GM19043 (cell line): ENCODE results near the gene TRPM5.

Source experiments
- ATAC-seq: cut with Tn5 transposase; IDR thresholded peaks from one replicate; pipeline ENCODE4 v1.9.1; 2021; ENCODE audit warnings: low read depth; ENCODE audit not compliant: unreplicated experiment

Gene TRPM5

DNA sequence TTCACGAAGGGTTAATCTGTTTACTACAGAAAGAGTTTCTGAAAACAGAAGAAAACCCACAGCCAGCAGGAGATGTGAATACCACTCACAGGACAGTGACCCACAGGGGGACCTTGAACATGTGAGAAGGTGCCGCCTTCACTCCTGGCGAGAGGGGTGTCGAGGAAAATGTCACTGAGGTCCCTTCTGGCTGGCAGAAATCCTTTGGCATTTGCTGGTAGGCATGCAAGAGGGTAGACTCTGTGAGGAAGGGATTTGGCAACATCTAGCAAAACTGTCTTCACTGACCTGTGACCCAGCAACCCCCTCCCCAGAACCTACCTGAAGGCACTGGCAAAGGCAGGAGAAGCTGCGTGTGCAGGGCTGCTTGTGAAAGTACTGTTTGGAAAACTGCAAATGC, 9.1 kb upstream of the TRPM5 start:
- no peak for ATAC-seq

DNA sequence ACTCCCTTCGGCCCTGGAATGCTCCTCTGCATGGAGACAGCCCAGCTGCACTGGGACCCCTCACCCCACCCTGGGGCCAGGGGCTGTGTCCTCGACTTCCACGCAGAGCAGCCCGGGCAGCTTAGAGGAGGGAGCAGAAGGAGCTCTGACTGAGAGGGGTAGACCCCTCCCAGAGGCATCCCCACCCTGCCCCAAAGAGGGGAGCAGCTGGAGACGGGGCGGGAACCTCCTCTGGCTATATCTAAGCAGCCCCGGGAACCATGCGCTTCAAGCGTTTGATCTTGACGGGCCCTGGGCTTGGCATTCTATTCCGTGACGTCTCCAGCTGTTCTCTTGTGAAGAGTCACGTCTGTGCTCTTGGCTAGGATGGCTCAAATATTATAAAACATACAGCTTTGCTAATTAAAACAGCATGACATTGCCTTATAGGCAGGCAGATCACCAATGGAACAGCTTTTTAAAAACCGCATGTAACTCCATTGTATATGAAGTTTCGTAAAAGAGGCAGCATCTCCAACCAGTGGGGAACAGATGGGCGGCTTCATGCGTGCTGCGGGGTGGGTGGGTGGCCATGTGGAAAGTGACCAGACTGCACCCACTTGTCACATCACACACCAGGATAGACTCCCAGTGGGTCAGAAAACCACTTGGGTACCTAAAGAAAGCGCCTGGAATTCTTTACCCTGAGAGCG, 8.2 kb upstream of the TRPM5 start:
- no peak for ATAC-seq

DNA sequence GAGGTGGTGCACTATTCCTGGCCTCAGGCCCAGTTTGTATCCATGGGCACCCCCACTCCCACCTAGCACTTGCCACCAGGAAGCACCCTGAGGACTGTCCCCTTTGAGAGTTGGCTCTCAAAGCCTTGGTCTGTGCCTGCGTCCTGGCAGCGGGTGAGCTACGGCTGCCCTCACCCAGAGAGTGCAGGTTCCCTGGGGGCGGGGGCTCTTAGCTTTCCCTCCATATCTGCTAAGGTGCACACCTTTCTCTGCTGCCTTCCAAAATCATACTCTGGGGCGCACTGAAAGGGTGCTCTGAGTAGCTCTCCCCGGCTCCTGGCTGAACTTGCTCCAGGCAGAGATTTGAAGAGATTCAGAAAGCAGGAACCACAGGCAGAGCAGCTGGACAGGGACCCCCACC, 7.6 kb upstream of the TRPM5 start:
- no peak for ATAC-seq

DNA sequence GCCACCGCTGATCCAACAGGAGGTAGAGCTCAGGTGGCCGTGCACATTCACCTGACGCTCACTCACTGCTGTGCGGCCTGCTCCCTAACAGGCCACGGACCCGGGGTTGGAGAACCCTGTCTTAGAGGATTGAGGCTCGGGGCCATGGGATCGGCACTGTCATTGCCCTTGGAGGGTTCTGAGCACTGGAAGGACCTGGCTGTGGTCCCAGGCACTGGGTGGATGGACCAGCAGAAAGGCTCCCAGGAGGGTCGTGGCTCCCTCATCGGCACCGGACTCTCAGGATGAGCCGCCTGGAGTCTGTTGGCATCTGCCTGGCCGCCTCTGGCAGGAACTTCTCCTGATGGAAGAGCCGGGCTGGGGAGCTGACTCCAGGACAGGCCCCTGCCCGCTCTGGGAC, 7.0 kb upstream of the TRPM5 start:
- no peak for ATAC-seq

DNA sequence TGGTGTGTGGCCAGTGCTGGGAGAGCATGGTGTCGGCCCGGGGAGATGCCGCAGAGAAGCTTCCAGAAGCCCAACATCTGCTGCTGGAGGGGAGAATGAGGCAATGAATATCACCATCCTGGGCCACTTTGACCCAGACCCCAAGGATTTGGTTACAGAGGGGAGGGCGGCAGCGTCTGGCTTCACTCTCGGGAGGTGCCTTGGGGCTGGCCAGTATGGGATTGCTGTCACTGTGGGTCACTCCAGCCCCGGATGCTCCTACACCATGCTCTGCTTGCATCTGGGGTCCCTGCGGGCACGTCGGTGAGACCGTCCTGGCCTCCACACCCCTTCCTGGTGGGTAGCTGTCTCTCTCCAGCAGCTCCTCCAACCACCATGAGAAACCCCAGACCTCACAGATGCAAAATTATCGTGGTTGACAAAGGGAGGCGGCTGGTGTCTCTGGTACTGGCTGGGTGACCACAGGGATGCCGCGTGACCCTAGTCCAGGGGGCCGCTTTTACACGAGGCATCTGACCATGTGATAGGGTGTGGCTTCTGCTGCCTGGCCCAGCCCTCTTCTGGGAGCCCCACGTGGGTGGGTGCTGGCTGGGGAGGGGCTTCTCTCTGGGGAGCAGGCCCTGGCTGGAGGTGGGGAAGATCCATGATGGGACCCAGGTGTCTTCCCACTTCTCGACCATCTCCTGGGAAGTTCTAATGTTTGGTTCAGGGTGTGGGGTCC, 6.2 kb upstream of the TRPM5 start:
- ATAC-seq, result no peak

DNA sequence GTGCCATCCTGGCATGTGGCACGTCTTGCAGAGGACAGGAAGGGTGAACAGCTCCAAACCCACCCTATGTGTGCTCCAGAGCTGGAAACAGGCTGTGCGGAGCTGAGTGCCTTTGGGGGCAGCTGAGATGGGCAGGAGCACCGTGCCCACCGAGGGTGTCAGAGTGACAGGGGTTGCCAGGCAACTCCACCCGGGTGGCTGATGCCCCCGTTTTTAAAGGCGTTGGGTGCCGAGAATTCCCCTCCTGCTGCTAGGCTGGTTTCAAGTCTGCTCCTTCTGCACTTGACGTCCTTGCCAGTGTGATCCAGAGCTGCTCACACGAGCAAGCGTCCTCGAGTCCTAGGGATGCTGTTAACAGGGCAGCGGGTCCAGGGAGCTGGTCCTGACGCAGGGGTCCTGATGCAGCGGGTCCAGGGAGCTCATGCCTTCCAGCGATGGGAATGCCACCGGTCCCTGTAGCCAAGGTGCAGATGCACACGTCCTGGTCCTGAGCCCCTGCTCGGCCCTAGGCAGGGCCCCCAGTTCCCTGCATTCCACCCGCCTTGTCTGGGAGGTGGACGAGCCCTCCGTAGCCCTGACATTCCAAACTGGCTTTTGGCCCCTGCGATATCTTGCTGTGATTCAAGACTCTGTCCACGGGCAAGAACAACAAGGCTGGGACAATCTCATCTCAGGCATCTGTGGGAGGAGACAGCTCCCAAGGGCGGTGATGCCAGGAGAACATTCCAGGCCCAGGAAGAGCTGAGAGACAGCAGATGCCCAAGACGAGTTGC, 5.4 kb upstream of the TRPM5 start:
- ATAC-seq, result no peak

DNA sequence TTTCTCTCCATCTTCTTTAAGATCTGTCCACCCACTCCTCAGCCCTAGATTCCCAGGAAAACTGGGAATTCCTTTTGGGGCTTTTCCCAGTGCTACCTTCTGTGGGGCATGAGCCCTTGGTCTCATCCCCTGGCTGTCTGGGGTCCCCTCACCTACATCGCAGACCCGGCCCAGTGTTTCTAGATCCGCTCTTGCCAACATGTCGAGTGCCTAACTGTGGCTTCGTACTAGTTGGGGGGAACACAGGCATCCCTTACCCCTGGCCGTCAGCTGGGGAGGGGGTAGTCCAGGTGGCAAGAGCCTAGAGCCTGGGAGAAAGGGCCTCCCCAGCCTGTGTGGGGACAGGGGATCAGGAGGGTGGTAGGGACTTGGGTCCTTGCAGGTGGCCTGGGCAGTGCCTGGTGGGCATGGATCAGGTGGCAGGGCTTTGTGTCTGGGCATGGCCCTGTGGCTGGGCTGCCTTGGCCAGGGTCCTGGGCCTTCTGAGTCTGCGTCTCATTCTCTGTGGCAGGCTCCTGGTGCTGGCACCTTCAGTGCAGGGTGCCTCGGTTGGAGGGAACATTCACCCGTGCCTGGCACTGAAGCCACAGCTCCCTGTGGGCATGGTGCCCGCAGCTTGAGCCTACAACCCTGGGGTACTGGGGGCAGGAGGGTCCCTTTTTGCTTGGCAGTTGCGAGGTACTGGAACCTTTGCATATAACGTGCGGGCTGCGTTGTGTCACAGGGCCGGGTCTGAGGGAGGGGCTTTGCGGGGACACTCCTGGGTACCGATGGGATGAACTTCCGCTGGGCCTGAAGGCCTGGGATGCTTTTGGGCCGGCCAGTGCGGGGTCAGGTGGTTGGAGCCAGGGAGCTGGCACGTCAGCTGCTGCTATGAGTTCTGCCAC, 4.6 kb upstream of the TRPM5 start:
- ATAC-seq, result no peak

DNA sequence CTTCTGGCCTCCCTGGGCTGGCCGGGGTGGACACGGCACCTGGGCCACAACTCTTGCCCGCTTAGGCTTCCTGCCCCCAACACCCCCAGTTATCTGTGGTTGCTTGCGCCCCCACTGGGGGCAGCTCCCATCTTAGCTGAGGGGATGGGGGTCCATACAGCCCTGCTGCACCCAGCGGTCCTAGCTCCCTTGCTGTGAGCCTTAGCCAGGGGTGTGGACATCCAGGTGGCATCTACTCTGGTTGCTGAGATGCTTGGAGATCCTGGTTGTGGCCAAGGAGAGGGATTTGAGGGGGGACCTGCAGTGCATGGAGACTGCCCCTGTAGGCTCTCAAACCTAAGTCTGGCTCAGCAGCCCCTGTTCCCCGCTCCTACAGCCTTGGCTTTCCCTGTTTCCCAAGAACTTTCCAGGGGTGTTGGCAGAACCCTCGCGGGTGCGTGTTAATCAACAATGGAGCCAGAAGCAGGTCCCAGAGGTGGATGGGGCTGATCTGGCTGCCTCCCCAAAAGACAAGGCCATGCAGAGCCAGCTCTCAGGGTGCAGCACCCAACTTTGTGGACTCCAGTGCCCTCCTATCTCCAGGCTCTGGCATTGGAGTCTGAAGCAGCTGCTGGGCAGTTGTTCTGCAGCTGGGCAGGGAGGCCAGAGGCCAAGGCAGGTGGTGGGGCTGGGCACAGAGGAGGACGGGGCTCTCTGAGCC, 3.8 kb upstream of the TRPM5 start:
- no peak for ATAC-seq

- no peak for ATAC-seq
Observed at GRCh38 chr11:2447253-2447950, 3.1 kb upstream of the TRPM5 start.

DNA sequence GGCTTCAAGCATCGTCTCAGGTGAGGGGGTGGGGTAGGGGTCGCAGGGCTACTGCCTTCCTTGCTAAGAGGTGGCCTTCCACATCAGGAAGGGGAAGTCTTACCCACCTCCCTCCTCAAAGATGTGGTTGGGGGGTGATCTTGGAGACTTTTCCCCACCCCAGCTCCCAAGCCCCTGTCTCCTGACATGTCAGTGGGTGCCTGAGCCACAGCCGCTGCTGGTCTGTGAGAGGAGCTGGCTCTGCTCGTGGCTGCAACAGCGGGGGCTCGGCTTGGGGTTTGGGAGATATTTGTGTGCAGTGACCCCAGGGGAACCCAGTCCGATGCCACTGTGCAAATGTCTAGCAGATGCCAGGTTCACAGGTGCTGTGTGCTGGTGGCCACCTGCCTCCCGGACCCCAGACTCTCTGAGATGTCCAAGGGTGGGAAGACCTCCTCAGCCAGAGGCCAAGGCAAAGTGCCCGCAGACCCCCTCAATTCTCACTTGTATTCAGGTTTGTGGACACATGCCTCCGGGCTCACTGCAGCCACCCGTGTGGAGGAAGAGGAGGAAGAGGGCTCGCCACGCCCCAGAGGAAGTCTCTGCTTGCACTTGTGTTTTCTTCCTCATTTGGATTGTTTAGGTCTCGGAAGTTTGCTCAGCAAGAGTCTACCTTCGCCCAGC, 2.4 kb upstream of the TRPM5 start:
- ATAC-seq, result no peak

- ATAC-seq, result no peak
Observed at GRCh38 chr11:2445746-2446551, 1.6 kb upstream of the TRPM5 start.

GRCh38 chr11:2444821-2445745, 769 bp upstream of the TRPM5 start, which contains the start of gene KCNQ1:
KCNQ1 (plus strand) TSS chr11:2445008; CDS start chr11:2445099, 91 bp downstream.
- no peak for ATAC-seq

GRCh38 chr11:2443406-2443805, 908 bp downstream of the TRPM5 start:
- ATAC-seq, result no peak

- no peak for ATAC-seq
Observed at GRCh38 chr11:2442589-2442988, 1.7 kb downstream of the TRPM5 start.

GRCh38 chr11:2441171-2441570, 3.1 kb downstream of the TRPM5 start:
- ATAC-seq, result no peak

DNA sequence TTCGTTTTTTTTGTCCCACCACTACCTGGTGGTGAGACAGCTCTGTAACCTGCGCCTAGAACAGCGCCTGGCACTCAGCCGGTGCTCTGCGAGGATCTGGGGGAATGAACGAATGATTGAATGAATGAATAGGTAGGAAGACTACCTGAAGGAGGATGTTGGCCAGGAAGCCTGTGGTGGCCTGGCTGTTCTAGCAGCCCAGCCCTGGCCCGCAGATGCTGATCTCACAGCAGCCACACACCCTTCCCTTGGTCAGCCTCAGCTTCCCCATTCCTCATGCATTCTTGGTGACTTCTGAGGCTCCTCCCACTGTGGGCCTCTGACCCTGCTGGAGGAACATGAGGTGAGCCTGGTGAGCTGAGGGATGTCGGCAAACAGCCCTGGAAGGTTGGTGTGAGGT, 3.7 kb downstream of the TRPM5 start:
- no peak for ATAC-seq

GRCh38 chr11:2439820-2440219, 4.5 kb downstream of the TRPM5 start:
- no peak for ATAC-seq
